Measurements from ENCODE around the gene PROS1.

PROS1 gene

GRCh38 chr3:93973131-93974126, at the start of gene PROS1:
Gene PROS1, minus strand, starts transcription at chr3:93973896. Its CDS starts 147 bp downstream, at chr3:93973749.
- DNase-seq: peak; percentile 58

- DNase-seq: no peak
Observed at GRCh38 chr3:94020293-94020692, 46.6 kb upstream of the PROS1 start.

- no peak for DNase-seq
Observed at GRCh38 chr3:94019659-94020058, 46.0 kb upstream of the PROS1 start.

- no peak for DNase-seq
Observed at GRCh38 chr3:94015025-94015424, 41.3 kb upstream of the PROS1 start.

- DNase-seq: peak; percentile 32
Observed at GRCh38 chr3:94012185-94012584, 38.5 kb upstream of the PROS1 start.

GRCh38 chr3:94011233-94011711, 37.6 kb upstream of the PROS1 start:
- peak; percentile 79 for DNase-seq

GRCh38 chr3:94009608-94010007, 35.9 kb upstream of the PROS1 start:
- DNase-seq: peak; percentile 11

- no peak for DNase-seq
Observed at GRCh38 chr3:94008253-94008652, 34.6 kb upstream of the PROS1 start.

GRCh38 chr3:94004301-94004910, 30.7 kb upstream of the PROS1 start:
- DNase-seq: peak; percentile 65

- DNase-seq: no peak
Observed at GRCh38 chr3:94001827-94002495, 28.3 kb upstream of the PROS1 start.

GRCh38 chr3:94001191-94001590, 27.5 kb upstream of the PROS1 start:
- no peak for DNase-seq

- DNase-seq: no peak
Observed at GRCh38 chr3:93994056-93994455, 20.4 kb upstream of the PROS1 start.

GRCh38 chr3:93992207-93992606, 18.5 kb upstream of the PROS1 start:
- no peak for DNase-seq

- no peak for DNase-seq
Observed at GRCh38 chr3:93991631-93992030, 17.9 kb upstream of the PROS1 start.

GRCh38 chr3:93989241-93989640, 15.5 kb upstream of the PROS1 start:
- no peak for DNase-seq

GRCh38 chr3:93988764-93989163, 15.1 kb upstream of the PROS1 start:
- DNase-seq: no peak

- DNase-seq: no peak
Observed at GRCh38 chr3:93988283-93988682, 14.6 kb upstream of the PROS1 start.

GRCh38 chr3:93984618-93985017, 10.9 kb upstream of the PROS1 start:
- DNase-seq: no peak

- no peak for DNase-seq
Observed at GRCh38 chr3:93983408-93983807, 9.7 kb upstream of the PROS1 start.

- DNase-seq: no peak
Observed at GRCh38 chr3:93981649-93982048, 8.0 kb upstream of the PROS1 start.

- peak; percentile 97 for DNase-seq
Observed at GRCh38 chr3:93979850-93980676, 6.4 kb upstream of the PROS1 start, which contains the start of gene ARL13B. Gene ARL13B, plus strand, starts transcription at chr3:93980155. Its CDS starts 269 bp downstream, at chr3:93980424.

- no peak for DNase-seq
Observed at GRCh38 chr3:93969997-93970396, 3.7 kb downstream of the PROS1 start.
